Osteocyte (in vitro differentiated cells): ENCODE measurements around the gene PRKN. TPM values are rescaled to one million over a fixed set of nuclear protein-coding genes. Genes with fewer than 3 reads are reported as not detected.

Experiments used
- DNase-seq: peaks from one replicate; pipeline ENCODE4 v3.0.0; 2021; ENCODE audit warnings: mixed read lengths; ENCODE audit not compliant: unreplicated experiment; ENCODE audit errors: extremely low spot score
- H3K27ac Mint-ChIP-seq: one replicate; pipeline ENCODE4 v1.8.0; 2021; ENCODE audit warnings: mild to moderate bottlenecking, mixed read lengths; ENCODE audit not compliant: unreplicated experiment
- H3K27me3 Mint-ChIP-seq: one replicate; pipeline ENCODE4 v1.8.0; 2021; ENCODE audit warnings: mixed read lengths; ENCODE audit not compliant: unreplicated experiment
- H3K36me3 Mint-ChIP-seq: one replicate; pipeline ENCODE4 v1.8.0; 2021; ENCODE audit warnings: mixed read lengths; ENCODE audit not compliant: unreplicated experiment
- H3K4me1 Mint-ChIP-seq: one replicate; pipeline ENCODE4 v1.8.0; 2021; ENCODE audit warnings: mixed read lengths; ENCODE audit not compliant: unreplicated experiment
- H3K4me3 Mint-ChIP-seq: one replicate; pipeline ENCODE4 v1.8.0; 2021; ENCODE audit warnings: mild to moderate bottlenecking, moderate library complexity, mixed read lengths; ENCODE audit not compliant: unreplicated experiment
- H3K9me3 Mint-ChIP-seq: one replicate; pipeline ENCODE4 v1.8.0; 2021; ENCODE audit warnings: mixed read lengths; ENCODE audit not compliant: unreplicated experiment
- total RNA-seq: library from RNA; stranded (reverse); gene quantifications from 2 replicates; pipeline ENCODE4 v1.2.1, GENCODE V29; 2021
- TF ChIP-seq, protein P1 (sequence below): fragments of 200-600 bp; sonication (generic); IDR thresholded peaks from 2 replicates; pipeline ENCODE4 v1.5.0; 2021; ENCODE audit warnings: antibody characterized with exemption, mild to moderate bottlenecking, moderate library complexity

The PRKN gene
- total RNA-seq, 1 donor from 2014 or later, result 13.4 TPM

DNA sequence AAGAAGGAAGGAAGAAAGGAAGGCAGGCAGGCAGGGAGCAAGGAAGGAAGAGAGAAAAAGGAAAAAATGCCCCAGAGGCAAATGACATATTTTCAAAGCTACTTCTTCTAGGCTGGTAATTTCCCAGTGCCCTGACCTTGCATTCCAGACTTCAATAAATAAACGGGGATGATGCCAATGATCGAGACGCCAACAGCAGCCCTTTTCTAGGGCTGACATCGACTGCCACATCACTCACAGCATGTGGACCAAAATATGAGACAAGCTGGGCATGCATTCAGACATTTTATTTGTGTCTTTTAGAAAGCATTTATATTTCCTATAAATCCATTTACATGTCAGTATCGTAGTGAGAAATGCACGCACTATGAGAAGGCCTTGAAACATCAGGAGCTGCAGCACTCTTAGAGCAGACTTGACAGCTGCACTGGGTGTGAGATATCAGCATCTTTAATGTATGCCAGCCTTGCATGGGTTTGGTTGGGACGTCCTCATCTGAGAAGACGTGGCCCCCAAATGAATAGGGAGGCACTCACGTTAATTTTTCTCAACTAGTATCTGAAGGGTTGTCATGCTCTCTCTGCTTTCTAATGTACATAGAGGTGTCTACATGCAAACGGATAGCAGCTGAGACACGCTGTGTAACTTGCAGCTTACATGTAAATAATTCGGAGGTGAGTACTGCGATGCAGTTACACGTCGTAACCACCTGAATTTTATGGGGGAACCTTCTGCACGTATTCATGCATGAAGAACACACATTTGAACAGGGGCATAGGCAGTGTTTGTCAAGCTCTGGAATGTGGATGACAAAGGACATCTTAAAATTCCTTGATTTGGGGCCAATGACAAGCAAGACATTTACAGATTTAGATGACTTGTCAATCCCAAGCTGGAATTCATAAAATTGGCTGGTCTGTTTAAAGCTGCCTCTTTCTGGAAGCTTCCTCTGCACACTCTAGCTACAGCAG is 1304.6 kb downstream of the PRKN start:
- no peak for DNase-seq
- Mint-ChIP-seq H3K27ac (peak overlapping the region; percentile 85), H3K4me1 (peaks cover 55% of the 10 kb centered on the region), H3K4me3 (no peak overlapping the region), H3K27me3 (no peaks in the 10 kb centered on the region), H3K9me3 (peaks cover 6% of the 10 kb centered on the region), H3K36me3 (peaks cover 3% of the 10 kb centered on the region)
- TF ChIP-seq, protein P1, sequence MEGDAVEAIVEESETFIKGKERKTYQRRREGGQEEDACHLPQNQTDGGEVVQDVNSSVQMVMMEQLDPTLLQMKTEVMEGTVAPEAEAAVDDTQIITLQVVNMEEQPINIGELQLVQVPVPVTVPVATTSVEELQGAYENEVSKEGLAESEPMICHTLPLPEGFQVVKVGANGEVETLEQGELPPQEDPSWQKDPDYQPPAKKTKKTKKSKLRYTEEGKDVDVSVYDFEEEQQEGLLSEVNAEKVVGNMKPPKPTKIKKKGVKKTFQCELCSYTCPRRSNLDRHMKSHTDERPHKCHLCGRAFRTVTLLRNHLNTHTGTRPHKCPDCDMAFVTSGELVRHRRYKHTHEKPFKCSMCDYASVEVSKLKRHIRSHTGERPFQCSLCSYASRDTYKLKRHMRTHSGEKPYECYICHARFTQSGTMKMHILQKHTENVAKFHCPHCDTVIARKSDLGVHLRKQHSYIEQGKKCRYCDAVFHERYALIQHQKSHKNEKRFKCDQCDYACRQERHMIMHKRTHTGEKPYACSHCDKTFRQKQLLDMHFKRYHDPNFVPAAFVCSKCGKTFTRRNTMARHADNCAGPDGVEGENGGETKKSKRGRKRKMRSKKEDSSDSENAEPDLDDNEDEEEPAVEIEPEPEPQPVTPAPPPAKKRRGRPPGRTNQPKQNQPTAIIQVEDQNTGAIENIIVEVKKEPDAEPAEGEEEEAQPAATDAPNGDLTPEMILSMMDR, result no peak

DNA sequence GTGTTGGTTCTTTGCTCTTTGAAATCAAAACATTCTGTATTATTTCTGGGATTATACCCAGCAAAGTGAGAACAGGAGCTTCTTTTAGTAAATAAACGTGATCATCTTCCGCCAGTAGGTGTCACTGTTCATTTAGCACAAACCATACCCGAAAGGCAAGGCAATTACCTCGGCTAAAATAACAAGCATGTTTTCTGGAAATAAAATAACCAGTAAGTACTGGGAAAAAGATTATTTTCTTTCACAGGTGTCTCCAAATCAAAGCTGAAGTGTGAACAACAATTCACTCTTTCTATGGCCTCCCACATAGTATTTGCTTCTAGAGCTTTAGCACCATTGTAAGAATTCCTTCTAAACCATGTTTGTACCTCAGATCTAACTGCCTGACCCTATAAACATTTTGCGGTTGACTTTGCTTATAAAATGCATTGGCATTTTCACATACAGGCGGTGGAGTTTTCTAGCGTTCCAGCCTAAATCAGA is 1309.1 kb downstream of the PRKN start:
- Mint-ChIP-seq H3K27ac (peak overlapping the region; percentile 94), H3K36me3 (peaks cover 2% of the 10 kb centered on the region), H3K9me3 (no peaks in the 10 kb centered on the region), H3K27me3 (no peaks in the 10 kb centered on the region), H3K4me3 (no peak overlapping the region), H3K4me1 (peaks cover 66% of the 10 kb centered on the region)
- DNase-seq, result no peak
- TF ChIP-seq, protein P1, result peak; percentile 78

DNA sequence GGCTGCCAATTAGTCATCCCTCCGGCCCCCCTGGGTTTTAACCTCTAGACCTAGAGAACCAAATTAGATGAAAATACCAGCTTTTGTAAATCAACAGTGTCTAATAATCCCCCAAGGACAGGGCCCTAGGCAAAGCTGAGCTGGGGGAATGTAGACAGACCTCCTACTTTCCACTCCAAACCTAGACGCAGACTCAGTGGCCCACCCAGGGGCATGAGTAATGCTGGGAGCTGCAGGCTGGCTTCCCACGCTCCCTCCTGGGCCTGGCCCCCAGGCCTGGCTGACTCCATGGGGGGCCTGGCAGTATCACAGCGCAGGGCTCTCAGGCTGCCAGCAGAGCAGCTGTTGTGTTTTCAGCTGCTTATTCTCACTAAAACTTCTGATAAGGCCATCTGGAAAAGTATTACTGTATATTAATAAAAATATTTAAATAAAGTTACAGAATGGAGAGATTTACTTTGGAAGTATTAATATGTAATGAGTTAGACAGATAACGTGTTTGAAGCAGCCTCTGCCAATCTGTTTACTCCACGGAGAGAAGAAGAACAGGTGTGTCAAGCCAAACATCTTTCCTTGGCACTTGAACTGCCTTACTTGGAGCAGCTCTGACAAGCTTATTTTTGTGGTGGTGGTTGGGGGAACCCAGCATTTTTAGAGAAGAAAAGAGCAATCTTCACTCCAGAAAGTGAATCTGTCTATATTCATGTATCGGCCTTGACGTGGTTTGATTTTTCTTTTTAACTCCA is 1309.7 kb downstream of the PRKN start:
- H3K9me3 Mint-ChIP-seq, result no peaks in the 10 kb centered on the region
- H3K27ac Mint-ChIP-seq, result peak overlapping the region; percentile 94
- peaks cover 2% of the 10 kb centered on the region for H3K36me3 Mint-ChIP-seq
- H3K4me1 Mint-ChIP-seq, result peaks cover 60% of the 10 kb centered on the region
- TF ChIP-seq, protein P1, result no peak
- H3K4me3 Mint-ChIP-seq, result no peak overlapping the region
- DNase-seq, result peak; percentile 96
- H3K27me3 Mint-ChIP-seq, result no peaks in the 10 kb centered on the region

DNA sequence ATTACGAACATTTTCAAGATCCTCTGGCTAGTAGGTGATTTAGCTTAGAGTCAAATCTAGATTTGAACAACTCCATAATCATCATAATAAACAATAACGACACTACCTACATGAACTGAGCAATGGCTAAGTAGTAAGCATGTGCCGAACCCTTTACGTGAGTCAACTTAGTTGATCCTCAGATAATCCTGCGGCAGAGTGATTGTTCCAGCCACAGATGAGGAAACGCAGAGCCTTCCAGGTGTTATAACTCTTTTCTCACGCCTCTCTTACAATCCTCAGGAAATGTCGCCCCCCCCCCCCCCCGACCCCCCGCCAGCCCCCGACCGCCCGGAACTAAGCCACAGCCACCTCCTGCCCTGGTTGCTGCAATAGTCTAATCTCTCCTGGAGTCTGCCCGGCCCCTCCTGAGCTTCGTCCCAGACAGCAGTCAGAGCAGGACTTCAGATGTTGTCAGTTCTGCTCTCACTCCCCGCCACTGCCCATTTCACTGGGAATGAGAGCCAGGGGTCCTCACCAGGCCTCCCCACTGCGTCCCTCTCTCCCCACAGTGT is 1312.2 kb downstream of the PRKN start:
- no peaks in the 10 kb centered on the region for H3K9me3 Mint-ChIP-seq
- no peak overlapping the region for H3K4me3 Mint-ChIP-seq
- TF ChIP-seq, protein P1, result no peak
- peak overlapping the region; percentile 94 for H3K27ac Mint-ChIP-seq
- DNase-seq, result no peak
- peaks cover 41% of the 10 kb centered on the region for H3K4me1 Mint-ChIP-seq
- peaks cover 2% of the 10 kb centered on the region for H3K36me3 Mint-ChIP-seq
- H3K27me3 Mint-ChIP-seq, result no peaks in the 10 kb centered on the region
